Mucosa of rectum (tissue), 2 donors: ENCODE results near the gene RAP2B.
"Not testable (repeated sequence)": the region's sequence is repeated elsewhere in the genome, so short reads cannot be mapped to it uniquely, and the experiment has no call there.

ENCODE experiments used
- H3K27ac ChIP-seq, 2 donors: one replicate each; pipeline ENCODE4 v1.7.0; 2013; ENCODE audit warnings: inconsistent platforms in 2 of 2, low read depth in 2 of 2, low read length in 2 of 2
- H3K27me3 ChIP-seq, 2 donors: one replicate each; pipeline ENCODE4 v1.7.0; 2013; ENCODE audit warnings: low read length in 2 of 2; ENCODE audit not compliant: control insufficient read depth in 2 of 2, insufficient read depth in 2 of 2
- H3K36me3 ChIP-seq, 2 donors: one replicate each; pipeline ENCODE4 v1.7.0; 2013; ENCODE audit warnings: low read length in 2 of 2; ENCODE audit not compliant: control insufficient read depth in 2 of 2, insufficient read depth in 2 of 2
- H3K4me1 ChIP-seq, 2 donors: one replicate each; pipeline ENCODE4 v1.7.0; 2013; ENCODE audit warnings: low read length in 2 of 2, mild to moderate bottlenecking in 1 of 2; ENCODE audit not compliant: control insufficient read depth in 2 of 2, insufficient read depth in 2 of 2
- H3K4me3 ChIP-seq, 2 donors: one replicate each; pipeline ENCODE4 v1.7.0; 2013; ENCODE audit warnings: low read length in 2 of 2
- H3K9ac ChIP-seq, 2 donors: one replicate each; pipeline ENCODE4 v1.7.0; 2013; ENCODE audit warnings: low read length in 2 of 2, low read depth in 1 of 2, mild to moderate bottlenecking in 1 of 2
- H3K9me3 ChIP-seq, 2 donors: one replicate each; pipeline ENCODE4 v1.7.0; 2013; ENCODE audit warnings: low read length in 2 of 2; ENCODE audit not compliant: control insufficient read depth in 2 of 2
- donor health status: healthy.
- donor health status: Normal muscosa, but diverticular disease.

RAP2B gene

DNA sequence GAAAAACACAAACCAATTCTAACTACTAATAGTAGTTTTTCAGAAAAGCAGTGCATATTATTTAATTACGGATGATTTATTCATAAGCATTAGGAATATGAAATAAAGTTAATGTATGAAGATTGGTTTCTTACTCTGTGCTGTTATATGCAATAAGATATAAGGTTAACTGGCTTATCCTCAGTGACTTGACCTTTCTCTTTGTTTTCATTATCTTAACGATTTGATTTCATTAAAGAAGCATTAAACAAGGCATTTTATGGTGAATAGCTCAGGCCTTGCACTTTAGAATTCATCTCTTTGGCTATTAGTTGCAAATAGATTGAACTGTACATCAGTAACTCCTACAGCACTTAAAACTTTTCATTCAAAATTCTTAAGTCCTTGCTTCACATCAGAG lies 28.9 kb downstream of the RAP2B start:
- H3K27me3 ChIP-seq: no peaks in the 10 kb centered on the region
- H3K4me3 ChIP-seq: no peak overlapping the region
- no peaks in the 10 kb centered on the region for H3K4me1 ChIP-seq
- H3K9me3 ChIP-seq: no peaks in the 10 kb centered on the region
- H3K9ac ChIP-seq: no peak overlapping the region
- H3K36me3 ChIP-seq: no peaks in the 10 kb centered on the region
- no peak overlapping the region for H3K27ac ChIP-seq

- no peaks in the 10 kb centered on the region for H3K9me3 ChIP-seq
- H3K27ac ChIP-seq: no peak overlapping the region
- H3K27me3 ChIP-seq: no peaks in the 10 kb centered on the region
- H3K9ac ChIP-seq: no peak overlapping the region
- no peak overlapping the region for H3K4me3 ChIP-seq
- no peaks in the 10 kb centered on the region for H3K4me1 ChIP-seq
- no peaks in the 10 kb centered on the region for H3K36me3 ChIP-seq
Measured at GRCh38 chr3:153192327-153192726, 30.3 kb downstream of the RAP2B start.

GRCh38 chr3:153193786-153194476 lies 31.9 kb downstream of the RAP2B start:
- not testable (repeated sequence) for H3K4me1 ChIP-seq, H3K9ac ChIP-seq, H3K9me3 ChIP-seq, H3K4me3 ChIP-seq, H3K36me3 ChIP-seq, H3K27ac ChIP-seq, H3K27me3 ChIP-seq

GRCh38 chr3:153195349-153195879 lies 33.4 kb downstream of the RAP2B start:
- Histone ChIP-seq H3K27me3 (no peaks in the 10 kb centered on the region), H3K9ac (no peak overlapping the region), H3K4me1 (no peaks in the 10 kb centered on the region), H3K27ac (no peak overlapping the region), H3K36me3 (no peaks in the 10 kb centered on the region), H3K9me3 (no peaks in the 10 kb centered on the region), H3K4me3 (no peak overlapping the region)

- H3K4me3 ChIP-seq: no peak overlapping the region
- no peaks in the 10 kb centered on the region for H3K36me3 ChIP-seq
- H3K27ac ChIP-seq: no peak overlapping the region
- no peaks in the 10 kb centered on the region for H3K27me3 ChIP-seq
- H3K9ac ChIP-seq: no peak overlapping the region
- H3K9me3 ChIP-seq: no peaks in the 10 kb centered on the region
- no peaks in the 10 kb centered on the region for H3K4me1 ChIP-seq
Measured at GRCh38 chr3:153209596-153209995, 47.6 kb downstream of the RAP2B start.

- Histone ChIP-seq H3K27ac (no peak overlapping the region), H3K36me3 (no peaks in the 10 kb centered on the region), H3K4me1 (no peaks in the 10 kb centered on the region), H3K9ac (no peak overlapping the region), H3K27me3 (no peaks in the 10 kb centered on the region), H3K9me3 (no peaks in the 10 kb centered on the region), H3K4me3 (no peak overlapping the region)
Measured at GRCh38 chr3:153210146-153210545, 48.1 kb downstream of the RAP2B start.

DNA sequence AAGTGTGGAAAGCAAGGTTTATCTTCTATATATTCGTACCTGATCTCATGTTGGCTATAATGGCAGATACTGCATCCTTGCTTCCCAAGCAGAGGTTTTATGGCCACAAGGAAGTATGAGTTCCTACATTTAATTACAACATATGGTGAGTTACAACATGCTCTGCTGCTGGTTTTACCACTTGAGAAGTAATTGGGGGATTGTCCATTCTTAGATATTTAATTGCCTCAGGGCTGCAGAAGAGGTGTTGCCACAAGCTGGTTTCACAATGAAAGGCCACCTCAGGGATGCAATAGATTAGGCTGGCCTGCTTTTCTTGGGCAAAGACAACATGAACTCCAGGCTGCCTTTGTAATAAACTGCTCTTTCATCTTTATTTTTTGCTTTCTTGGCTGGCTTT lies 48.6 kb downstream of the RAP2B start:
- Histone ChIP-seq H3K27me3 (no peaks in the 10 kb centered on the region), H3K9me3 (no peaks in the 10 kb centered on the region), H3K36me3 (no peaks in the 10 kb centered on the region), H3K4me3 (no peak overlapping the region), H3K9ac (no peak overlapping the region), H3K4me1 (no peaks in the 10 kb centered on the region), H3K27ac (no peak overlapping the region)

GRCh38 chr3:153215497-153215896 lies 53.5 kb downstream of the RAP2B start:
- H3K36me3 ChIP-seq: no peaks in the 10 kb centered on the region
- H3K9me3 ChIP-seq: no peaks in the 10 kb centered on the region
- H3K9ac ChIP-seq: no peak overlapping the region
- no peaks in the 10 kb centered on the region for H3K27me3 ChIP-seq
- no peak overlapping the region for H3K4me3 ChIP-seq
- no peak overlapping the region for H3K27ac ChIP-seq
- no peaks in the 10 kb centered on the region for H3K4me1 ChIP-seq

- Histone ChIP-seq H3K4me1 (no peaks in the 10 kb centered on the region), H3K36me3 (no peaks in the 10 kb centered on the region), H3K9me3 (no peaks in the 10 kb centered on the region), H3K4me3 (no peak overlapping the region), H3K9ac (no peak overlapping the region), H3K27ac (no peak overlapping the region), H3K27me3 (no peaks in the 10 kb centered on the region)
Measured at GRCh38 chr3:153215966-153216365, 53.9 kb downstream of the RAP2B start.

- Histone ChIP-seq H3K9ac (no peak overlapping the region), H3K4me1 (no peaks in the 10 kb centered on the region), H3K9me3 (no peaks in the 10 kb centered on the region), H3K36me3 (no peaks in the 10 kb centered on the region), H3K4me3 (no peak overlapping the region), H3K27ac (no peak overlapping the region), H3K27me3 (no peaks in the 10 kb centered on the region)
Measured at GRCh38 chr3:153216928-153217327, 54.9 kb downstream of the RAP2B start.
